ENCODE measurements around the gene METTL2A. TPM values are rescaled to one million over a fixed set of nuclear protein-coding genes. Genes with fewer than 3 reads are reported as not detected.
"Not testable (repeated sequence)": the region's sequence is repeated elsewhere in the genome, so short reads cannot be mapped to it uniquely, and the experiment has no call there.

Gene METTL2A
- total and polyA plus RNA-seq, 4 donors, result 28.3 to 36.0 (median 32.8) TPM

GRCh38 chr17:62435251-62435650 is 11.6 kb downstream of the METTL2A start:
- not testable (repeated sequence) for H3K4me1 ChIP-seq (ENCODE audit: control insufficient read depth, insufficient read depth, low read length); H3K9me3 ChIP-seq (ENCODE audit: control insufficient read depth, insufficient read depth, low read length); DNase-seq (ENCODE audit: low read depth in 4 of 6, low spot score in 6 of 6); H3K4me3 ChIP-seq (ENCODE audit: low read depth, low read length); H3K27ac ChIP-seq (ENCODE audit: low read depth, low read length); H3K27me3 ChIP-seq (ENCODE audit: control insufficient read depth, insufficient read depth, low read length)
- H3K36me3 ChIP-seq (ENCODE audit: control insufficient read depth, insufficient read depth, low read length), result peaks cover 14% of the 10 kb centered on the region
- WGBS (ENCODE audit: insufficient coverage), result no CpG with 5 or more reads among the region's 4 CpGs

DNA sequence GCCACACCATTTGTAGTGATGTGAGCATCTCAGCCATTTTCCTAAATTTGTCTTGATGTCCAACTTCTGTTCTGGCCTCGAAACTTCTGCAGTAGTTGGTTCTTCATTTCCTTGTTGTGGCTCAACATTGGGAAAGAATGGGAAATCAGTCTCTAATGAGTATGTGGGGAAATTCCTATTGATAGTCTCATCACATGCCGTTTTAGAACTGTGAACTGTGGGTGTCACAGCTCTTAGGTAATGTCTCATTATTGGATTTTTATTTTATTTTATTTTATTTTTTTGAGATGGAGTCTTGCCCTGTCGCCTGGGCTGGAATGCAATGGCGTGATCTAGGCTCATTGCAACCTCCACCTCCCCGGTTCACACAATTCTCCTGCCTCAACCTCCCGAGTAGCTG is 17.5 kb downstream of the METTL2A start:
- H3K27me3 ChIP-seq (ENCODE audit: control insufficient read depth, insufficient read depth, low read length); H3K4me1 ChIP-seq (ENCODE audit: control insufficient read depth, insufficient read depth, low read length); DNase-seq (ENCODE audit: low read depth in 4 of 6, low spot score in 6 of 6); H3K4me3 ChIP-seq (ENCODE audit: low read depth, low read length); H3K9me3 ChIP-seq (ENCODE audit: control insufficient read depth, insufficient read depth, low read length); H3K27ac ChIP-seq (ENCODE audit: low read depth, low read length): not testable (repeated sequence)
- H3K36me3 ChIP-seq (ENCODE audit: control insufficient read depth, insufficient read depth, low read length), result peaks cover 38% of the 10 kb centered on the region
- 94% methylated on average over 3 of the region's 6 CpGs for WGBS (ENCODE audit: insufficient coverage)

DNA sequence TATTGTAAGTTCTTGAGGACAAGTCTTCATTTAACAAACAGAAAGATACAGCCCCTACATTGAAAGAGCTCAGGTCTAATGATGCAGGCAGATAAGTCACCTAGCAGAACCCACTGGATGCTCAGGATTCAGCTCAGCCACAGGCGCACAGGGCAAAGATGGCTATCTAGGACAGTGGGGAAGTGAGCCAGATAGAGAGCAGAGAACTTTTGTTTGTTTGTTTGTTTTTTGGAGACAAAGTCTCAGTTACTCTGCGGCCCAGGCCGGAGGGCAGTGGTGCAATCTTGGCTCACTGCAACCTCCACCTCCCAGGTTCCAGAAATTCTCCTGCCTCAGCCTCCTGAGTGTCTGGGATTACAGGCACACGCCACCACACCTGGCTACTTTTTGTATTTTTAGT is 20.4 kb downstream of the METTL2A start:
- WGBS (ENCODE audit: insufficient coverage), result 100% methylated on average over 1 of the region's 4 CpGs

GRCh38 chr17:62445791-62446190 is 22.1 kb downstream of the METTL2A start:
- H3K27me3 ChIP-seq (ENCODE audit: control insufficient read depth, insufficient read depth, low read length); H3K9me3 ChIP-seq (ENCODE audit: control insufficient read depth, insufficient read depth, low read length); H3K4me3 ChIP-seq (ENCODE audit: low read depth, low read length); H3K4me1 ChIP-seq (ENCODE audit: control insufficient read depth, insufficient read depth, low read length); H3K27ac ChIP-seq (ENCODE audit: low read depth, low read length); DNase-seq (ENCODE audit: low read depth in 4 of 6, low spot score in 6 of 6): not testable (repeated sequence)
- 100% methylated on average over 2 of the region's 4 CpGs for WGBS (ENCODE audit: insufficient coverage)
- H3K36me3 ChIP-seq (ENCODE audit: control insufficient read depth, insufficient read depth, low read length), result peaks cover 59% of the 10 kb centered on the region

More for the DNA sequence above, 20.4 kb downstream of the METTL2A start:
- Histone ChIP-seq H3K4me3 (ENCODE audit: low read depth, low read length) (no peak overlapping the region), H3K9me3 (ENCODE audit: control insufficient read depth, insufficient read depth, low read length) (no peaks in the 10 kb centered on the region), H3K27ac (ENCODE audit: low read depth, low read length) (no peak overlapping the region), H3K27me3 (ENCODE audit: control insufficient read depth, insufficient read depth, low read length) (no peaks in the 10 kb centered on the region), H3K36me3 (ENCODE audit: control insufficient read depth, insufficient read depth, low read length) (peaks cover 56% of the 10 kb centered on the region), H3K4me1 (ENCODE audit: control insufficient read depth, insufficient read depth, low read length) (no peaks in the 10 kb centered on the region)
- no peak for DNase-seq (ENCODE audit: low read depth in 4 of 6, low spot score in 6 of 6)

GRCh38 chr17:62452195-62452594 is 28.5 kb downstream of the METTL2A start:
- not testable (repeated sequence) for H3K4me3 ChIP-seq (ENCODE audit: low read depth, low read length); DNase-seq (ENCODE audit: low read depth in 4 of 6, low spot score in 6 of 6); H3K27ac ChIP-seq (ENCODE audit: low read depth, low read length); H3K9me3 ChIP-seq (ENCODE audit: control insufficient read depth, insufficient read depth, low read length); H3K27me3 ChIP-seq (ENCODE audit: control insufficient read depth, insufficient read depth, low read length); H3K4me1 ChIP-seq (ENCODE audit: control insufficient read depth, insufficient read depth, low read length)
- H3K36me3 ChIP-seq (ENCODE audit: control insufficient read depth, insufficient read depth, low read length), result peaks cover 15% of the 10 kb centered on the region
- WGBS (ENCODE audit: insufficient coverage), result no CpG with 5 or more reads among the region's 4 CpGs

DNA sequence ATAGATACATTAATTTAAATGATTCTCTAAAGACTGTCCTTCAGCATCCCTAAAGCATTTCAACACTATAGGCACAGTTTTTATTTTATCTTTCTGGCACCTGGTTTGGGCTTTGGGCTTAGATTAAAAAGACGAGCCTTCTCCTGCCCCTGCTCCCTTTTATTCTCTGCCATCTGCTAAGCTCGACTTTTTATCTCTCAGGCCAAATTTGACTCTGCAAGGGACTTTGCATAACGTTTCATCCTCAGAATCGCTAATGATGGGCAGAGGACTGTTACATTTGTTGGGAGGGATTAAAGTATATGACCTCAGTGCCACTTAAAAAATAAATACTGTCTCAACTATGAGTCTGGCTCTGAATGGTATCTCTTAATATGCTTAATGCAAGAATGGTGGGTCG is 29.3 kb downstream of the METTL2A start:
- H3K4me1 ChIP-seq (ENCODE audit: control insufficient read depth, insufficient read depth, low read length); DNase-seq (ENCODE audit: low read depth in 4 of 6, low spot score in 6 of 6); H3K27ac ChIP-seq (ENCODE audit: low read depth, low read length); H3K4me3 ChIP-seq (ENCODE audit: low read depth, low read length); H3K9me3 ChIP-seq (ENCODE audit: control insufficient read depth, insufficient read depth, low read length); H3K27me3 ChIP-seq (ENCODE audit: control insufficient read depth, insufficient read depth, low read length); H3K36me3 ChIP-seq (ENCODE audit: control insufficient read depth, insufficient read depth, low read length): not testable (repeated sequence)
- WGBS (ENCODE audit: insufficient coverage), result no CpG with 5 or more reads among the region's 5 CpGs

GRCh38 chr17:62453656-62454055 is 30.0 kb downstream of the METTL2A start:
- H3K27me3 ChIP-seq (ENCODE audit: control insufficient read depth, insufficient read depth, low read length); H3K9me3 ChIP-seq (ENCODE audit: control insufficient read depth, insufficient read depth, low read length); H3K27ac ChIP-seq (ENCODE audit: low read depth, low read length); DNase-seq (ENCODE audit: low read depth in 4 of 6, low spot score in 6 of 6); H3K4me3 ChIP-seq (ENCODE audit: low read depth, low read length); H3K4me1 ChIP-seq (ENCODE audit: control insufficient read depth, insufficient read depth, low read length); H3K36me3 ChIP-seq (ENCODE audit: control insufficient read depth, insufficient read depth, low read length): not testable (repeated sequence)
- WGBS (ENCODE audit: insufficient coverage), result 90% methylated on average over 2 of the region's 4 CpGs

DNA sequence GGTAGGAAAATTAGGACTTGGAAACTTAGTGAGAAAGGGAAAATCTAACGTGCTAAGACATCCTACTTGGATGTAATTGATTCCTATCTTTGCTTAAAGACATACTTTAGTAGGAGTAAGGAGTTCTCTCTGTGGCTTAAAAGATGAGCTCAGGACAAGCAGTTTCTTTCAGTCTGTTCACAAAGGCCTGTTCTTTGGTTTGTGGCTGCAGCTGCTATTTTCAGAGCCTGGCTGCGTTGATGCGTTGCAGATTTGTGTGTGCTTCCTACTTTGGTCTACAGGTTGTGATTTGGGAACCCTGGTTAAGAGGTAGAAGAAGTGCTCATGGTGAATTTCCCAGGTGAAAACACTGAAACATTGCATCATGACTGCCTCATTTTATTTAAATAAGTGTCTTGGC is 30.4 kb downstream of the METTL2A start:
- not testable (repeated sequence) for H3K4me3 ChIP-seq (ENCODE audit: low read depth, low read length); H3K36me3 ChIP-seq (ENCODE audit: control insufficient read depth, insufficient read depth, low read length); H3K9me3 ChIP-seq (ENCODE audit: control insufficient read depth, insufficient read depth, low read length); H3K4me1 ChIP-seq (ENCODE audit: control insufficient read depth, insufficient read depth, low read length); H3K27ac ChIP-seq (ENCODE audit: low read depth, low read length); H3K27me3 ChIP-seq (ENCODE audit: control insufficient read depth, insufficient read depth, low read length)
- DNase-seq (ENCODE audit: low read depth in 4 of 6, low spot score in 6 of 6), result peak in 1 of 6 donors; percentile 4
- WGBS (ENCODE audit: insufficient coverage), result no CpG with 5 or more reads among the region's 3 CpGs

GRCh38 chr17:62456016-62456415 is 32.3 kb downstream of the METTL2A start:
- Histone ChIP-seq H3K36me3 (ENCODE audit: control insufficient read depth, insufficient read depth, low read length) (no peaks in the 10 kb centered on the region), H3K9me3 (ENCODE audit: control insufficient read depth, insufficient read depth, low read length) (no peaks in the 10 kb centered on the region), H3K4me3 (ENCODE audit: low read depth, low read length) (no peak overlapping the region), H3K27ac (ENCODE audit: low read depth, low read length) (no peak overlapping the region), H3K27me3 (ENCODE audit: control insufficient read depth, insufficient read depth, low read length) (no peaks in the 10 kb centered on the region), H3K4me1 (ENCODE audit: control insufficient read depth, insufficient read depth, low read length) (no peaks in the 10 kb centered on the region)
- DNase-seq (ENCODE audit: low read depth in 4 of 6, low spot score in 6 of 6), result no peak
- 90% methylated on average over 4 of the region's 7 CpGs for WGBS (ENCODE audit: insufficient coverage)

DNA sequence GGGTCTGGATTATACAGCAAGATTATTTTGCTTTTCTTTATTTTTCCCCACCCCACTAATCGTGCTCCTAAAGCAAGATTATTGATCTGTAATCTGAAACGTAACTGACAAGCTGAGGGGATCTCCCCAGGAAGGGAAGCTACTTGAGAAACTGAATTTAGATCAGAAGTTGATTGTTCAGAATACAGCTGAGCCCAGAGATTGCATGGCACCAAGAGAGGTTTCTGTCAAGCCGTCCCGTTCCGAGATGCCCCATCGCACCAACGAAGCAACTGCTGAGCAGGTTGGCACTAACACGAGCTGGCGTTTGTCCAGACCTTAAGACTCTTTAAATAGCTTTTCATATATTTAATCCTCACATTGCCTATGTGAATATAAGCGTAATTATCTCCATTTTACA is 34.8 kb downstream of the METTL2A start:
- H3K4me3 ChIP-seq (ENCODE audit: low read depth, low read length); H3K36me3 ChIP-seq (ENCODE audit: control insufficient read depth, insufficient read depth, low read length); H3K4me1 ChIP-seq (ENCODE audit: control insufficient read depth, insufficient read depth, low read length); H3K27ac ChIP-seq (ENCODE audit: low read depth, low read length); H3K27me3 ChIP-seq (ENCODE audit: control insufficient read depth, insufficient read depth, low read length); H3K9me3 ChIP-seq (ENCODE audit: control insufficient read depth, insufficient read depth, low read length); DNase-seq (ENCODE audit: low read depth in 4 of 6, low spot score in 6 of 6): not testable (repeated sequence)
- 86% methylated on average over 4 of the region's 10 CpGs for WGBS (ENCODE audit: insufficient coverage)

Data from spinal cord (tissue), 10 donors.